Parathyroid adenoma (tissue), 2 donors: ENCODE data around the gene AFF3.

ENCODE experiments used
- H2AFZ ChIP-seq: fragments of 300-600 bp; sonication (generic); one replicate; pipeline ENCODE4 v1.7.0; 2017; ENCODE audit warnings: antibody characterized with exemption, mild to moderate bottlenecking
- H3K27ac ChIP-seq: fragments of 300-600 bp; sonication (generic); one replicate; pipeline ENCODE4 v1.7.0; 2017
- H3K27me3 ChIP-seq: fragments of 300-600 bp; sonication (generic); one replicate; pipeline ENCODE4 v1.7.0; 2017; ENCODE audit warnings: low read length; ENCODE audit not compliant: control insufficient read depth, insufficient read depth
- H3K36me3 ChIP-seq: fragments of 300-600 bp; sonication (generic); one replicate; pipeline ENCODE4 v1.7.0; 2017; ENCODE audit warnings: low read length; ENCODE audit not compliant: control insufficient read depth, insufficient read depth
- H3K4me1 ChIP-seq: fragments of 300-600 bp; sonication (generic); one replicate; pipeline ENCODE4 v1.7.0; 2017; ENCODE audit warnings: control low read depth
- H3K4me2 ChIP-seq: fragments of 300-600 bp; sonication (generic); one replicate; pipeline ENCODE4 v1.7.0; 2017; ENCODE audit warnings: low read length
- H3K4me3 ChIP-seq: fragments of 300-600 bp; sonication (generic); one replicate; pipeline ENCODE4 v1.7.0; 2017; ENCODE audit warnings: low read depth, low read length
- H3K79me2 ChIP-seq: fragments of 300-600 bp; sonication (generic); one replicate; pipeline ENCODE4 v1.7.0; 2017; ENCODE audit warnings: control low read depth
- H3K9ac ChIP-seq: fragments of 300-600 bp; sonication (generic); one replicate; pipeline ENCODE4 v1.7.0; 2017; ENCODE audit warnings: mild to moderate bottlenecking
- H3K9me3 ChIP-seq: fragments of 300-600 bp; sonication (generic); one replicate; pipeline ENCODE4 v1.7.0; 2017; ENCODE audit warnings: low read length; ENCODE audit not compliant: control insufficient read depth
- CTCF ChIP-seq: fragments of 300-600 bp; sonication (generic); IDR thresholded peaks from one replicate; pipeline ENCODE4 v1.7.0; 2017; ENCODE audit warnings: antibody characterized with exemption, mild to moderate bottlenecking
- donor health status: primary hyperparathyroidism.

The AFF3 gene

GRCh38 chr2:99626158-99626557 is 516.2 kb downstream of the AFF3 start:
- Histone ChIP-seq H3K36me3 (no peaks in the 10 kb centered on the region), H3K27me3 (no peaks in the 10 kb centered on the region), H3K9me3 (no peaks in the 10 kb centered on the region), H3K4me3 (no peak overlapping the region), H3K79me2 (no peaks in the 10 kb centered on the region), H3K27ac (no peak overlapping the region), H3K9ac (no peak overlapping the region), H2AFZ (no peak overlapping the region), H3K4me2 (no peak overlapping the region), H3K4me1 (no peaks in the 10 kb centered on the region)
- TF ChIP-seq CTCF: no peak

GRCh38 chr2:99624677-99625076 is 517.7 kb downstream of the AFF3 start:
- Histone ChIP-seq H3K9ac (no peak overlapping the region), H3K9me3 (no peaks in the 10 kb centered on the region), H3K4me2 (no peak overlapping the region), H3K4me1 (no peaks in the 10 kb centered on the region), H2AFZ (peak overlapping the region; percentile 50), H3K79me2 (no peaks in the 10 kb centered on the region), H3K27me3 (no peaks in the 10 kb centered on the region), H3K27ac (no peak overlapping the region), H3K36me3 (no peaks in the 10 kb centered on the region), H3K4me3 (no peak overlapping the region)
- no peak for TF ChIP-seq CTCF

- Histone ChIP-seq H3K27me3 (no peaks in the 10 kb centered on the region), H3K4me1 (no peaks in the 10 kb centered on the region), H3K4me2 (no peak overlapping the region), H3K36me3 (no peaks in the 10 kb centered on the region), H2AFZ (no peak overlapping the region), H3K9me3 (no peaks in the 10 kb centered on the region), H3K27ac (no peak overlapping the region), H3K9ac (no peak overlapping the region), H3K79me2 (no peaks in the 10 kb centered on the region), H3K4me3 (no peak overlapping the region)
- no peak for TF ChIP-seq CTCF
Measured at GRCh38 chr2:99623613-99624012, 518.8 kb downstream of the AFF3 start.

- Histone ChIP-seq H3K9ac (no peak overlapping the region), H3K27ac (no peak overlapping the region), H3K4me2 (no peak overlapping the region), H3K4me1 (no peaks in the 10 kb centered on the region), H3K27me3 (no peaks in the 10 kb centered on the region), H3K79me2 (no peaks in the 10 kb centered on the region), H3K36me3 (no peaks in the 10 kb centered on the region), H2AFZ (no peak overlapping the region), H3K4me3 (no peak overlapping the region), H3K9me3 (no peaks in the 10 kb centered on the region)
- no peak for TF ChIP-seq CTCF
Measured at GRCh38 chr2:99623035-99623434, 519.4 kb downstream of the AFF3 start.

GRCh38 chr2:99622534-99622933 is 519.9 kb downstream of the AFF3 start:
- TF ChIP-seq CTCF: no peak
- H3K9ac ChIP-seq: no peak overlapping the region

More at GRCh38 chr2:99622534-99622933, 519.9 kb downstream of the AFF3 start:
- Histone ChIP-seq H3K27me3 (no peaks in the 10 kb centered on the region), H3K4me2 (no peak overlapping the region), H3K9me3 (no peaks in the 10 kb centered on the region), H2AFZ (no peak overlapping the region), H3K27ac (no peak overlapping the region), H3K79me2 (no peaks in the 10 kb centered on the region), H3K4me1 (no peaks in the 10 kb centered on the region), H3K4me3 (no peak overlapping the region), H3K36me3 (no peaks in the 10 kb centered on the region)
